ENCODE data around the gene DEFB110.

- TF ChIP-seq CTCF (IDR thresholded peaks at IDR 0.05) (no peak), POLR2AphosphoS5 (IDR thresholded peaks at IDR 0.05) (no peak), EP300 (IDR thresholded peaks at IDR 0.05) (no peak)
These were observed 40.9 kb downstream of the DEFB110 start for GRCh38 chr6:49980898-49981297.
